ENCODE data around the gene RAPGEF2. TPM values are rescaled to one million over a fixed set of nuclear protein-coding genes. Genes with fewer than 3 reads are reported as not detected.
"Not testable (repeated sequence)": the region's sequence is repeated elsewhere in the genome, so short reads cannot be mapped to it uniquely, and the experiment has no call there.

RAPGEF2 gene
- total RNA-seq, 1 donor from 2014 or later: 40.6 TPM

DNA sequence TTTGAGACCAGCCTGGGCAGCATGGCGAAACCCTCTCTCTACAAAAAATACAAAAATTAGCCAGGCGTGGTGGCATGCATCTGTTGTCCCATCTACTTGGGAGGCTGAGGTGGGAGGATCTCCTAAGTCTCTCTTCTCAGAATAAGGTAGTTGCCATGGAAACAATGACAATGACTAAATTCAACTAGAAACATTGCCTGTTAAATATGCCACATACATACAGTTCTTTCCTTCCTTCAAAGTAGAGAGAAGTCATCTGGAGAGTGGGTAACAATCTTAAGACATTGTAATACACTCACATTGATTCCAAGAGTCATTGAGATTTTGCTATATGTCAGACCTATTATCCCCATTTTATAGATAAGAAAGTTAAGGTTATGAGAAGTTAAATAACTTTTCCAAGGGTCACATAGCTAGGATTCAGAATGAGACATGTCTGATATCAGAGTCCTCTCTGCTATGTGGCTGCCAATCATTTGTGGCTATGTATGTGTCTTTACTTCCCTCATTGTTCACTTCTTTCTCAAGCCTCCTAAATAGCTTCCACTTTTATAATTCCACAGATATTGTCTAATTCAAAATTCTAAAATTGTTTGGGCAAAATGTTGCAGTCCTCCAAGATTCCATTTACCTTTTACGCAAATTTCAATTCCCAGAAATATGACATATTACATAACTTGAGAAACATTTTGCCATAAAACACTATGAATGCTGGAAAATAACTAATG lies 37.2 kb upstream of the RAPGEF2 start:
- peaks cover 12% of the 10 kb centered on the region for H3K4me1 Mint-ChIP-seq (ENCODE audit: unreplicated experiment)
- H3K4me3 Mint-ChIP-seq: no peak overlapping the region
- no peak overlapping the region for H3K27ac Mint-ChIP-seq
- no peaks in the 10 kb centered on the region for H3K36me3 Mint-ChIP-seq
- H3K9me3 Mint-ChIP-seq: no peaks in the 10 kb centered on the region
- TF ChIP-seq, protein P1, sequence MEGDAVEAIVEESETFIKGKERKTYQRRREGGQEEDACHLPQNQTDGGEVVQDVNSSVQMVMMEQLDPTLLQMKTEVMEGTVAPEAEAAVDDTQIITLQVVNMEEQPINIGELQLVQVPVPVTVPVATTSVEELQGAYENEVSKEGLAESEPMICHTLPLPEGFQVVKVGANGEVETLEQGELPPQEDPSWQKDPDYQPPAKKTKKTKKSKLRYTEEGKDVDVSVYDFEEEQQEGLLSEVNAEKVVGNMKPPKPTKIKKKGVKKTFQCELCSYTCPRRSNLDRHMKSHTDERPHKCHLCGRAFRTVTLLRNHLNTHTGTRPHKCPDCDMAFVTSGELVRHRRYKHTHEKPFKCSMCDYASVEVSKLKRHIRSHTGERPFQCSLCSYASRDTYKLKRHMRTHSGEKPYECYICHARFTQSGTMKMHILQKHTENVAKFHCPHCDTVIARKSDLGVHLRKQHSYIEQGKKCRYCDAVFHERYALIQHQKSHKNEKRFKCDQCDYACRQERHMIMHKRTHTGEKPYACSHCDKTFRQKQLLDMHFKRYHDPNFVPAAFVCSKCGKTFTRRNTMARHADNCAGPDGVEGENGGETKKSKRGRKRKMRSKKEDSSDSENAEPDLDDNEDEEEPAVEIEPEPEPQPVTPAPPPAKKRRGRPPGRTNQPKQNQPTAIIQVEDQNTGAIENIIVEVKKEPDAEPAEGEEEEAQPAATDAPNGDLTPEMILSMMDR (conservative IDR thresholded peaks at IDR 0.05): no peak
- no peaks in the 10 kb centered on the region for H3K27me3 Mint-ChIP-seq
- no peak for DNase-seq (ENCODE audit: extremely low spot score, unreplicated experiment)

DNA sequence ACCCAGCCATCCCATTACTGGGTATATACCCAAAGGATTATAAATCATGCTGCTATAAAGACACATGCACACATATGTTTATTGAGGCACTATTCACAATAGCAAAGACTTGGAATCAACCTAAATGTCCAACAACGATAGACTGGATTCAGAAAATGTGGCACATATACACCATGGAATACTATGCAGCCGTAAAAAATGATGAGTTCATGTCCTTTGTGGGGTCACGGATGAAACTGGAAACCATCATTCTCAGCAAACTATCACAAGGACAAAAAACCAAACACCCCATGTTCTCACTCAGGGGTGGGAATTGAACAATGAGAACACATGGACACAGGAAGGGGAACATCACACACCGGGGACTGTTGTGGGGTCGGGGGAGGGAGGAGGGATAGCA lies 34.7 kb upstream of the RAPGEF2 start:
- H3K27me3 Mint-ChIP-seq; H3K9me3 Mint-ChIP-seq; H3K27ac Mint-ChIP-seq; H3K4me3 Mint-ChIP-seq; DNase-seq (ENCODE audit: extremely low spot score, unreplicated experiment); H3K36me3 Mint-ChIP-seq: not testable (repeated sequence)
- peaks cover 23% of the 10 kb centered on the region for H3K4me1 Mint-ChIP-seq (ENCODE audit: unreplicated experiment)

DNA sequence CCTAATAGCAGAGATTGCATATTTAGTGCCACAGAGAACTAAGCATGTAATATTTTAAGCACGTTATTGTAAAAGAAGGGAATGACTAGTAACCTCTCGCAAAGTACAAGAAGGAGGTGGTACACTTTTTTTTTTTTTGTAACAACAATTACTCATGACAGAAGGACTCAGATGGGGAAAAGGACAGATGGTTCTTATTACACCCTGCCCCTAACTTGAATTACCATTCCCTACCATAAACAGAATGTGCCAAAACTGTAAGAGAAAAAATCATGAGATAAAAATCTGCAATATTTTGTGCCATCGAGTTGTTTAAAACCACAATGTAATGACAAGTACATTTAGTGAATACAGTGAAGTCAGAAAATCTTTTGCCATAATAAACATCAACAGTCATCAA lies 33.0 kb upstream of the RAPGEF2 start:
- H3K4me1 Mint-ChIP-seq (ENCODE audit: unreplicated experiment): peaks cover 23% of the 10 kb centered on the region
- H3K9me3 Mint-ChIP-seq: no peaks in the 10 kb centered on the region
- H3K27me3 Mint-ChIP-seq: no peaks in the 10 kb centered on the region
- no peak overlapping the region for H3K4me3 Mint-ChIP-seq
- DNase-seq (ENCODE audit: extremely low spot score, unreplicated experiment): no peak
- TF ChIP-seq, protein P1 (conservative IDR thresholded peaks at IDR 0.05): no peak
- H3K27ac Mint-ChIP-seq: no peak overlapping the region
- H3K36me3 Mint-ChIP-seq: no peaks in the 10 kb centered on the region

DNA sequence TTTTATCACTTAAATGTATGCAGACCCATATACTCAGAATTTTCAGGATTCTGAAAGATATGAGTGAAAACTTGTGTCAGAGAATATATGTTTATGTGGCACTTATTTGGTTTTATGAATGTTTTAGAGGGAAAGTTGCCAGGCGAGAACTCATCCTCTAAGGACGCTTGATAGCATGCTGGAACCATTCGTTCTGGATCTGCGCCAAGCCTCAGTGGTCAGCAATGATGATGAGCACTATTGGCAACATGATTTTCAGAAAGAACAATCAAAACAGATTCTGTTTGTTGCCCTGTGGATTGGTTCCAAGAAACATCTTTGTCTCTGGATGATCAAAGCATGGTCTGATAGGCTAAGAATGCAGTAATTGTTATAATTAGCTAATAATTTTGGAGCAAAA lies 32.1 kb upstream of the RAPGEF2 start:
- Mint-ChIP-seq H3K36me3 (no peaks in the 10 kb centered on the region), H3K9me3 (no peaks in the 10 kb centered on the region), H3K4me1 (ENCODE audit: unreplicated experiment) (peaks cover 23% of the 10 kb centered on the region), H3K4me3 (no peak overlapping the region), H3K27me3 (no peaks in the 10 kb centered on the region), H3K27ac (peak overlapping the region; percentile 59)
- DNase-seq (ENCODE audit: extremely low spot score, unreplicated experiment): no peak
- TF ChIP-seq, protein P1 (conservative IDR thresholded peaks at IDR 0.05): no peak

DNA sequence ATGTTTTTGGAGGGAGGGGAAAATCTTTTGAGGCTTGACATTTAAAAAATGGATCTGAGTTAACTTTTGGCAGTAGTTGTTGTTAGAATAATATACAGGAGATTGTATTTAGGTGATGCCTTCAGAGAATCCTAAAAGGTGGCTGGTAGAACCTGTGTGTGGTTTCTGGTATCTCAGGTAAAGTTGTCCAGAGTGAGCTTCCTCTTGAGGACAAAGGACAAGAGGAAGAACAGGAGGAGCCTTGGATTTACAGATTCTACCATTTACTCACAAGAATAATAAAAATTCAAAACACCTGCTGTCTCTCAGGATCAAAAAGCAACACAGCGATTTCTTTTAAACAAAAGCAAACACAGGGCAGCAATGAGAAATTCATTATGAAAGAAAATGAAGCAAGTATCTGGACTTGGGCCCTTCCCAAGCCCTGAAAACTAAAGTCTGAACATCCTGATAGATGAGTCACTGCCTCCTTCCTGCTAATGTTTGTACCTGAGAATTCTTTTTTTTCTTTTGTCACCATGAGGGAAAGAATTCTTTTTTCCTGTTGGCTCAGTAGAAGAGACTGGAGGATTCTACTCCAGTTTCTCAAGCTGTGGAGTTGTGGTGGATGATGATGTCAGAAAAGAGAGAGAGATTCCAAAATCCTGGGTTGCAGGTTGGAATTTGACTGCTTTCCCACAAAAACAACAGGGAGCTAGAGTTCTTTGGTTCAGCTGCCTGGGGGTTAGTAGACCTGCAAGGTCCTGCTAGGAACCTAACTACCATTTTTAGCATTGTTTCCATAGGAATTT lies 31.5 kb upstream of the RAPGEF2 start:
- no peak for DNase-seq (ENCODE audit: extremely low spot score, unreplicated experiment)
- H3K36me3 Mint-ChIP-seq: no peaks in the 10 kb centered on the region

More for the DNA sequence above, 31.5 kb upstream of the RAPGEF2 start:
- Mint-ChIP-seq H3K27me3 (no peaks in the 10 kb centered on the region), H3K9me3 (no peaks in the 10 kb centered on the region), H3K4me3 (no peak overlapping the region), H3K27ac (peak overlapping the region; percentile 59), H3K4me1 (ENCODE audit: unreplicated experiment) (peaks cover 23% of the 10 kb centered on the region)
- TF ChIP-seq, protein P1 (conservative IDR thresholded peaks at IDR 0.05): no peak

Measured in type B pancreatic cell (in vitro differentiated cells).